G401.6 (cell line): ENCODE results near the gene KLF4.

Experiments used
- FAIRE-seq: peaks from 2 replicates; lab custom pipeline; 2012; peaks lifted over from hg19 to GRCh38; lab: Jason Lieb, UNC

KLF4 gene

DNA sequence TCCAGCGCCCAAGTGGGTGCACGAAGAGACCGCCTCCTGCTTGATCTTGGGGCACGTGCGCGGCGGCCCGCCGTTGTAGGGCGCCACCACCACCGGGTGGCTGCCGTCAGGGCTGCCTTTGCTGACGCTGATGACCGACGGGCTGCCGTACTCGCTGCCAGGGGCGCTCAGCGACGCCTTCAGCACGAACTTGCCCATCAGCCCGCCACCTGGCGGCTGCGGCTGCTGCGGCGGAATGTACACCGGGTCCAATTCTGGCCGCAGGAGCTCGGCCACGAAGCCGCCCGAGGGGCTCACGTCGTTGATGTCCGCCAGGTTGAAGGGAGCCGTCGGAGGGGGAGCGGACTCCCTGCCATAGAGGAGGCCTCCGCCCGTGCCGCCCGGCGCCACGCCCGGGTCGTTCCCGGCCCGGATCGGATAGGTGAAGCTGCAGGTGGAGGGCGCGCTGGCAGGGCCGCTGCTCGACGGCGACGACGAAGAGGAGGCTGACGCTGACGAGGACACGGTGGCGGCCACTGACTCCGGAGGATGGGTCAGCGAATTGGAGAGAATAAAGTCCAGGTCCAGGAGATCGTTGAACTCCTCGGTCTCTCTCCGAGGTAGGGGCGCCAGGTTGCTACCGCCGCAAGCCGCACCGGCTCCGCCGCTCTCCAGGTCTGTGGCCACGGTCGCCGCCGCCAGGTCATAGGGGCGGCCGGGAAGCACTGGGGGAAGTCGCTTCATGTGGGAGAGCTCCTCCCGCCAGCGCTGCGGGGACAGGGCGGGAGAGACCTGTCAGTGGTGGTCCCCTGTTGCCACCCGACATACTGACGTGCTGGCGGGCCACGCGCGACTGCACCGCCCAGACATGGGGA lies 1.8 kb downstream of the KLF4 start:
- no peak for FAIRE-seq

DNA sequence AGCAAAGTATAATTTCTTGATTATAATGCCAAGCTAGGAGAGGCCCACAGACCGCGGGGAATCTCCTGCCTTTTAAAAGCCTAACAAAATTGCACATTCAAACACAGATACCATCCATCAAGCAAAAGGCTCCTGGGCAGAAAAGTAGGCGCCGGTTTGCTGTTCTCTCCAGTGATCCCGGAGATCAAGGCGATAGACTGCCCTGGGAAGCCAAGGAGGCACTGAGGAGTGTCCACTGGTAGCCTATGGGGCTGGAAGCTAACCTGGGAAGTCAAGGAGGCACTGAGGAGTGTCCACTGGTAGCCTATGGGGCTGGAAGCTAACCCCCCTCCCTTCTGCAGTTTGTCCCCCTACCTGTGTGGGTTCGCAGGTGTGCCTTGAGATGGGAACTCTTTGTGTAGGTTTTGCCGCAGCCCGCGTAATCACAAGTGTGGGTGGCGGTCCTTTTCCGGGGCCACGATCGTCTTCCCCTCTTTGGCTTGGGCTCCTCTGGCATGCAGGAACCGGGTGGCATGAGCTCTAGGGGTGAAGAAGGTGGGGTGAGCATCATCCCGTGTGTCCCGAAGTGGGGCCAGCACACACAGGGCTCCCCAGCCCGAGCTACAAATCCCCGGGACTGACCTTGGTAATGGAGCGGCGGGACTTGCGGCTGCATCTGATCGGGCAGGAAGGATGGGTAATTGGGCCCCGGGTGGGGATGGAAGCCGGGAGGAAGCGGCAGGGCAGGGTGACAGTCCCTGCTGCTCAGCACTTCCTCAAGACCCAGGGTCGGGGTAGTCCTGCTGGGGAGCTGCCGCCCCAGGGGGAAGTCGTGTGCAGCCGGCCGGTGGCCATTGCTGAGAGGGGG lies 2.7 kb downstream of the KLF4 start:
- no peak for FAIRE-seq

DNA sequence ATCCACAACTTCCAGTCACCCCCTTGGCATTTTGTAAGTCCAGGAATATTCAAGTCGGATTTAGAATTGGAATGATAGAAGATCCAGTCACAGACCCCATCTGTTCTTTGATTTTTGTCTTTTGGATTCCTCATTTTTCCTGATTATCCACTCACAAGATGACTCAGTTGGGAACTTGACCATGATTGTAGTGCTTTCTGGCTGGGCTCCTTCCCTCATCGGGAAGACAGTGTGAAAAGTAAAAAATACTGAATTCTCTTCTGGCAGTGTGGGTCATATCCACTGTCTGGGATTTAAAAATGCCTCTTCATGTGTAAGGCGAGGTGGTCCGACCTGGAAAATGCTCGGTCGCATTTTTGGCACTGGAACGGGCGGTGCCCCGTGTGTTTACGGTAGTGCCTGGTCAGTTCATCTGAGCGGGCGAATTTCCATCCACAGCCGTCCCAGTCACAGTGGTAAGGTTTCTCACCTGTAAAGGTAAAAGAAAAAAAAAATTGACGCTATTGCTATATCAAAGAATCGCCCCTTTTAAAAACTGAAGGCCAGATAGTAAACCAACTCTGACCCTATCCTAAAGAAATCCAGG lies 4.0 kb downstream of the KLF4 start:
- no peak for FAIRE-seq

DNA sequence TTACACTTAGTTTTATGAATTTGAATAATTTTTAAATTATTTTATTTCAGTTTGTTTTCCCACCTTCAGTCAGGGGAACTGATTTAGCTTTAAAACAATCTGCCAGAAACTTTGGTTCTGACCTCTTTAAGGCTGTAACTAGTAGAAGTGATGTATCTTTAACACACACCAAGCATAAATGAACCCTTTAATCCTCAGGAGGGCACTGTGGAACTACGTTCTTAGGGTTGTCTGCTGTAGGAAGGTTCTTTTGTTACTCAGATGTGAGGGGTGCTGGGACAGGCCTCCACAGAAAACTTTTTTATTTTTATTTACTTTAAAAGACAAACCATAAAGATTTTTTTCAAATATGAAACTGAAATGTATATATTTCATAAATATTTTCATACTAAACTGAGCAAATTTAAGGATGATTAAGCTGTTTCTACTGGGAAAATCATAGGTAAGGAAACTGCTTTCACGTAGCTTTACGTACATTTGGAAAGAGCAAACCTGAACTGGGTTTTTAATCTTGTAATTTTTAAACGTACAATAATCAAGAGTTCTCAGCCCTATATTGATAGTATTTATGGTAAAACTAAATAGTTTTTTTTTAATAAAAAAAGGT lies 5.3 kb downstream of the KLF4 start:
- FAIRE-seq: peak; percentile 97

DNA sequence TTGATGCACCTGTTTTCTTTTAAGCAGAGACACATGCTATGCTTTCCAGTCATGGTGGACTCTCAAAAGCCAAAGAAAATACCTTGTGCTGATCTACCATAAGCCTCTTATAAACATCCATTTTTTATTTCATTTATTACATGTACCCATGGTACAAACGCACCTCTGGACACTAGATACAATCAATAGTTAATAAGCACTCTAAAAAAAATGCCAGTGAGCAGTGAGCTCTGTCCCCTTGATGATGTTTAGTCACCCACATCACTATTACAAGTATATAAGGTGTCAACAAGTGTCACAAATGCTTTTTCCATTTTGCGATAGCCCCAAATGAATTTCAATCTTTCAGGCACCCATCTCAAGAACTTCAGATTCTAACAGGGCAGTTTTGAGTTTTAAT lies 5.9 kb downstream of the KLF4 start:
- FAIRE-seq: no peak

DNA sequence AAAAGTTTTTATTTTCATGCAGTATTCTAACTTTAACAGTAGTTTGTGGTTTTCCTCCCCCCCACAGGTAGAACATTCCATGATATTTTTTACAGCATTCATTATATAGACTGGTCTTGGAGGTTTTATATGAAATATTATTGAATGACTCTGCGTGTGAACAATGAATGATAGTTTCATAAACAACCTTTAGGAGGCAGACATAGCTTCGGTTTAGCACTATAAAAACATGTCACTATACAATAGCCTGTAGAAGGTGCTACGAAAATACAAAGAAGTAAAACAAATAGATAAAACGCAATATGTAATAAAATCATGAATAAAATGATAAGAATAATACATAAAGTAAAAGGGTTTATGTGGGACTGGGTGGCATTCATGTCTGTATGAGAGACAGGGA lies 8.5 kb downstream of the KLF4 start:
- peak; percentile 25 for FAIRE-seq

DNA sequence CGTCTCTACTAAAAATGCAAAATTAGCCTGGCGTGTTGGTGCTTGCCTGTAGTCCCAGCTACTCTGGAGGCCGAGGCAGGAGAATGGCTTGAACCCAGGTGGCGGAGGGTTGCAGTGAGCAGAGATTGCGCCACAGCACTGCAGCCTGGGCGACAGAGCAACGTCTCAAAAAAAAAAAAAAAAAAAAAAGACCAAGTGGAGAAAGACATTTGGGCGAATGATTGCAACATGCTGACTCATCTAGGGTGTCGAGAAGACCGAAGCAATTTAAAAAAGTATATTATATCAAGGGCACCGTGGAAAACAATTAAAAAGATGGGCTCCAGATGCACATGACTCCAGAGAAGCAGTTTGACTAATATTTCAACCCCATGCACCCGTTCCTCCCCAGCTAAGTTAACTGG lies 9.2 kb downstream of the KLF4 start:
- FAIRE-seq: no peak

DNA sequence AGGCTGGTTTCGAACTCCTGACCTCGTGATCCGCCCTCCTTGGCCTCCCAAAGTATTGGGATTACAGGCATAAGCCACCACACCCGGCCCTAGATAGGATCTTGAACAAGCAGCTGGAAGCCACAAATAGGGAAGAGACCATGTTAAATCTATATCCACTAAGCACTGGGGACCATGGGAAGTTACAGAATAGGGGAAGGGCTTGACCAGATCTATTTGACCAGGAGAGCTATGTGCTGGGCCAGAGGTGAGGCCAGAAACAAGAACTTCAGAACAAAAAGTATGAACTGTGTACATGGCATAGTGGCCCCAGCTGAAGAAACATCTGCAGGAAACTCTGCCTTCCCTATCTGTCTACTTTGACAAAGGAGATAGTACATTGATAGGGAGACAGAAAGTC lies 10.8 kb downstream of the KLF4 start:
- no peak for FAIRE-seq

DNA sequence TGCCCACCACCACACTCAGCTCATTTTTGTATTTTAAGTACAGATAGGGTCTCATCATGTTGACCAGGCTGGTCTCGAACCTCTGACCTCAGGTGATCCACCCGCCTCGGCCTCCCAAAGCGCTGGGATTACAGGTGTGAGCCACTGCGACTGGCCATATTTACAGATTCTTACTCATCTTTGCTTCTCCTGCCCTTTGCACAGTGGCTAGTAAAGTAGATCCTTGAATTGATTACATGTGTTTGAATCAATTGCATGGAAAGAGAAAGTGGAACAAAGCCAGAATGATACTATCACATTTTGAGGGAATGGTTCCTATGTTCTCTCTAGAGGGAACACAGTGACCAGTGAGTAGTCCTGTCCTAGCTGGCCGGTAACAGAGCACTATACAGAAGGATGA lies 15.4 kb downstream of the KLF4 start:
- FAIRE-seq: no peak

DNA sequence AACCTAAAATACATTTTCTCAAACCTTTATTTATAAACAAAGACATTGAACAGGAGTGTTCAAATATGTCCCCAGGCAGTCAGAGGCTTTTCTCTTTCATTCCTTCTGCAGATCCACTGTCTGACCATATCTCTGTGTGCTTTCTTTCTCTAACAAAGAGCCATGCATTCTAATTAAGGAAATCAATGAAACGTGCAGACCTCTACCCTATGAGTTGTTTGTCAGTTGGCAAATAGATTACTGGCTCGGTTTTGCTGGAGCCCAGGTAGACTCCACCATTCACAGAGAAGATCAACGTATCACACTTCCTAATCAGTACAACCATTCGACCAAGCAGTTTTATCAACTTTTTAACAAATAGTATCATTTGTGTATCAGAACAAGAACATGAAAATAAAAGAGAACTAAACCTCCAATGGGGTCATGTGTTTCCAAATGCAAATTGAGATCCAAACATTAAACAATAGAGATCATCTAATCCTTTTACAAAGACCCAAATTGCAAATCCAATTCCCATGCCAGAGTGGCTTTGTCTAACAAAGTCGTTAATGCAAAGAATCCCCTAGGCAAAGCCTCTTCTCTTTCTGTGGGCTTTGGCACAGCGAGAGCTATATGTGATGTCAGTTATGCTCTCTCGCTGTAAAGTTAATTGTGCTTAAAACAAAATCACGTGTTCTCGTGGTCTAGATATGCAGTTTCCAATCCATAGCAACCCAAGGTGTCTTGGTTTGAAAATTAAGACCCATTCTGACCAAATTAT lies 16.8 kb downstream of the KLF4 start:
- FAIRE-seq: no peak

DNA sequence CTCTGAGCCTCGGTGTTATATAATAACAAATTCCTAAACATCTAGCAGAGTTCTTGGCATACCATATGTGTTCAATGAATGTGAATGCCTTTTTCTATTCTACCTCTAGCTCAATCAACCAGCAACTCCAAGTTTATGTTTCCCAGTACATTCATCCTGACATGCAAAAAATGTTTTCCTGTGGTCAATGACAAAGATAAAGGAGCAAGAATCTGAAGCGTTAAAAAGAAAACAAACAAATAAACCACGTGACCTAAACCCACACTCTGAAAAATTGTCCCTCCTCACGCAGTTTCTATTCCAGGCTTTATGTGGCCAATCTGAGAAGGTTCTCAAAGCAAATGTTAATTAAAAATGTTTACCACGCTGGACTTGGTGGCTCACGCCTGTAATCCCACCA lies 18.0 kb downstream of the KLF4 start:
- FAIRE-seq: no peak

DNA sequence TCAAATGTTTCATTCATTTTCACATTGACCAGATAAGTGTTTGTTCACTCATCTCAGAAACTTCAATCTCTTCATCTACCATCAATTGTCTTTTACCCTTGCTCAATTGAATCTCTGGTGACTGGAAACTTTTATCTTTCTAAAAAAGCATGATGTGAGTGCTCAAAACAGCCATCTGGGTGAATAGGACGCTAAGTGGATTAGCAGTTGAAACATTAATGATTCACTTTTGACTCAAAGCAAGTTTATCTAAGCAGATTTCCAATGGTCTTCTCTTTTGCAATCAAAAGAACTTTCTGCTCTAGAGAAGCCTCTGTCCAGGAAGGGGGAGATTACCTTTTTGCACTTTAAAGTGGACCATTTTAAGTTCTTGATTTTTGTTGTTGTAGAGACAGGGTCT lies 22.2 kb downstream of the KLF4 start:
- no peak for FAIRE-seq

DNA sequence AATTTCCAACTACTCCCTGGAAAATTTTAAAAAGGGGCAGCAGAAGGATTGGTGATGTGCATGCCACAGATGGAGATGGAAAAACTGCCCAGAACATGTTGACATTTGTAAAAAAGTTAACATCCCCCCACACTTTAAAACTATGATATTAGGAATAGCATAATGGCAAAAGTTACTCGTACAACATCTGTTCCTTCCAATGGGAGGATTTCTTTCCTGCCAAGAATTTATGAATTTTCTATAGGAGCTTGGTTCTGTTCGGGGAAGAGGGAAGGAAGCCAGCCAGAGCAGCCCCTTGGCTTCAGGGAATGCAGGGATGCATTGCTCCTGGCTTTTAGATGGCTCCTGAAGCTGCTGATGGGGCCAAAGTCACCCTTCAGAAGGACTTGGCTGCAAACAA lies 22.7 kb downstream of the KLF4 start:
- FAIRE-seq: no peak

DNA sequence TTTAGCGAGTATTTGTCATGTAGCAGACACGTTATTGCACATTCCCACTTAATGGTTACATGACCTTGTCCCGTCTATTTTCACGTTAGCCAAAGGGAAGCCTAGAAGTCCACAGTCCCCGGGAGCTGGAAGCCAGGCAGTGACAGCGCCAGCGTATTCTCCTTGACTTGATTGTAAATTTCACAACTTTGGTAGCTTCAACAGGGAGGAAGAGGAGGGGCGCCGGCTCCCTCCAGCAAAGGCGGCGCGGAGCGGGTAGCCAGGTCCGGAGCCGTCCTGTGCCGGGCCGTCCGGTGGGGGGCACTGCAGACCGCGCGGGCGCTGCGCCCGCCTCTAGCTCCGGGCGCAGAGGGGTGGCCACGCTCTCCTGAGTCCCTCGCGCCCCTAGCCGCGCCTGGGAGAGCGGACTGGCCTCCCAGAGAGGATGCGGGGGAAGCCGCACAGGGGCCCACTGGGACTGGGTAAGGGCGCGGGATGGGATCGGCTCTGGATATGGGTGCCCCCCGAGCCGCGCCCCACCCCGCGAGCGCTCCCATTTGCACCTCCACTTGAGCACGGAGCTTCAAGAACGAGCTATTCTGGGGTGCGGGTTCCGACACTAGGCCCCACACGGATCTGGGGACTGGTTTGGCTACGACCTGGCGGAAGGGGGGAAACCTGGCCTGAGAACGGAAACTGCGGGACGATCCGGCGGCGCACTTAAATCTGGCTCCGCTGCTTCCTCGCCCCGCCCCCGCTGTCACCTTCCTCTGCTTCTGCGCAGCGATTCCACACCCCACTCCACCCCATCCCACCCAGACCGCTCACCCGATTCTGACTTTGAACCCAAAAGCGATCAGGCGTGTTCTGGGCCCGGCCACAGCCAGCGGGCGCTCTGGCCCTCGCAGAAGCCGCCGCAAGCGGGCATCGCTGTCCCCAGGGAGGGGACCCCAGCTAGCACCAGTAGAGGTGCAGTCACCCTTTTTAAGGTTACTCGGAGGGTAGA lies 23.8 kb downstream of the KLF4 start:
- FAIRE-seq: no peak

DNA sequence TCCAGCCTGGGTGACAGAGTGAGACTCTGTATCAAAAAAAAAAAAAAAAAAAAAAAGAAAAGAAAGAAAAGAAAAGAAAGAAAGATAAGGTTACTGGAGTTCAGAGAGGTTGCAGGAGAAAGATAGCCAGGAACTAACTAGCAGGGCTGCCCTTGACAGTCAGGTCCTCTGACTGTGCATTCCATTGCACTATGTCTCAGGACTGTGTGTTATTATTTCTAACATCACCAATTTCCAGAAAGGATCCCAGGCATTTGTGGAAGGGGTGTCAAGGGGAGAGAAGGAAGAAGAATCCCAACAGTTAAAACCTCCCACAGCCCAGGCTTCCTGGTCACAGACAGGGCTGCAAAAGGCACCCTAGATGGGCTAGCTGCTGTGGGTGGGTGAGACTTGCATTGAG lies 25.1 kb downstream of the KLF4 start:
- FAIRE-seq: no peak

DNA sequence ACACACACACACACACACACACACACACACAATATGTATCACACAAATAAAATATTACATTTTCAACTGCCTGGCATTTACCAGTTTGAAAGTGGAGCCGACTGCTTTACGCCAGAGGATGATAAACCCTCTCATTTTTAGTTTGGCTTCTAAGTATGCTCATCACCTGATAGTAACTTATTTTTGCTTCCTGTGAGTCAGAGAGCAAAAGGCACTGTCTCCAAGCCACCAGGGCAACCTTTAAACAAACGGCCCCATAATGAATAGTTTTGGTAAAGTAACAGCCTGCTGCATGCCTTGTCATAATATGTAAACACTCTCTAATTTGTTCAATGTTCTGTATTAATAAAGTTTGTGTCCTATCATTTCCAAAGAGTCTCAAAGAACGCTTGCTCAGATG lies 26.9 kb downstream of the KLF4 start:
- no peak for FAIRE-seq

DNA sequence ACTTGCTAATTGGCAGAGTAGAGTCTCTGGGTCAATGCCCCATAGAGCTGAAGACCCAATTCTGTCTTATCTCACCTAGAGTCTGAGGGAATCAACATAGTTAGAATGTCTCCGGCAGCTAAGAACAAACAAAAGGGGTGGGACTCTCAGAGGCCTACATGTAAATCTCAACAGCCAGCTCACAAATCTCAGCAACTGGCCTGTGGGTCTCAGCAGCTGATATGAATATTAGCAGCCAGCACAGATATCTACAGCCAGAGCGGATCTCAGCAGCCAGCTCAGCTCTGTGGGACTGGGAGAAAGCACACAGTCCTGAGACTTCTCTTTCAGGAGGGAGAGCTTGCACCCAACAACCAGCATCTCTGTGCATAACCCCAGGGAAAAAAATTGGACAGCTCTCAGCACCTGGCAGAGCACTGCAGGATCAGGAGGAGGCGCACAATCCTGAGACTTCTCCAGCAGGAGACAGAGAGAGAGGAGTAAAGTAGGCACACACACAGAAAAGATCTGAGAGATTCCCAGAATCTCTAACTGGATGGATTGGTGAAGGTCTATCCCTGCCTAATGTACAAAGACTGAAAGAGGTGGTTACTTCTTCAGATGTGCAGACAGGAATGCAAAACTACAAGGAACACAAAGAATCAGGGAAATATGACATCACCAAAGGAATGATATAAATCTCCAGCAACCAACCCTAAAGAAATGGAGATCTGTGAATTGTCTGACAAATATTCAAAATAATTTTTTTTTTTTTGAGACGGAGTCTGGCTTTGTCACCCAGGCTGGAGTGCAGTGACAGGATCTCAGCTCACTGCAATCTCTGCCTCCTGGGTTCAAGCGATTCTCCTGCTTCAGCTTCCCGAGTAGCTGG lies 29.2 kb downstream of the KLF4 start:
- FAIRE-seq: no peak

DNA sequence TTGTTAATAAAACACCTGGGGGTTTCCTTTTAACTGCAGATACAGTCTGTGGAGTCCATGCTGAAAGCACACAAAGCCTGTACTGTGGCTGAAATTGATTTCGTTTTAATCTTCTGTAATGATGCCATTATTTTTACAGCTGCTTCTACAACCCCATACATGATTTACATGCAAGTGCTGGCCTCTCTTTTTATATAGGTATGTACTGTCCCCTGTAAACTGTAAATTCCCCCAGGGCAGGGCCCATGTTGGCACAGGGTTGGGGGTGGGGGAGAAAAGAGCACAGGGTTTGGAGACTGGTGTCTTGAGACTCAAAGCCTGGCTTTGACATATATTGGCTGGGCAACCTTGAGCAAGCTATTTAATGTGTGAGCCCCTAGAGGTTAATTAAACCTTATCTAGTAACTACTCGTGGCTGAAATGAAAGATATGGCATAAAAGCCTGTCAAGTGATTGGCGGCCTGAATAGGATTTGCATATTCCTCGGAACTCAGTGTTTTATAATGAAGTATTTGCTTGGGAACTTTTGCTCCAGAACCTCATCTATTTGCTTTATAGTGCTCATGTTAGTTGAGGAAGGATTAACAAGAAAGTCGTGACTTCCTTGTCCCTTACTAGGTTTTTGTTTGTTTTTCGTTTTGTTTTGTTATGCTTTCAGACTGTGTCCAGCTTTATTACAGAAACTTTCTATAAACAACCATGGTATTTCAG lies 34.0 kb downstream of the KLF4 start:
- no peak for FAIRE-seq

DNA sequence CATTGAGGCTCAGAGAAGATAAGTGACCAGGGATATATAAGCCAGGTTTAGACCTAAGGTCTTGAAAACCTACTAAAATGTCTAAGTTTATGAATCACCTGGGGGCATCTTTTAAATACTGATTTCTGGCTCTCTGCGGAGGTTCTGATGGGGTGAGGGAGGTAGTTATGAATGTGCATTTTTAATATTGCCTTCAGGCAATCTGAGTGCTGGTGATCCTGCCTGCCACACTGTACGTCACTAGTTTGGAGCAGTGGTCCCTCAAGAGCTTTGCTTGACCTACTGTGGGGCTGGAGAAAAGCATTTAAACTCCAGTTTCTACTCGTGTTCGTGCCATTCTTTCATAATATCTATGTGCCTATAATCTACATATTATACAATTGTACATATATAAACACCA lies 36.1 kb downstream of the KLF4 start:
- FAIRE-seq: no peak
